B cell (primary cell): ENCODE measurements around the gene TMEM138. TPM values are rescaled to one million over a fixed set of nuclear protein-coding genes. Genes with fewer than 3 reads are reported as not detected.

Experiments
- ATAC-seq: fragments of 200-7000 bp; cut with Tn5 transposase; one replicate; pipeline ENCODE4 v1.10.0; 2021; ENCODE audit warnings: low read depth, mild to moderate bottlenecking, moderate number of reproducible peaks, moderate library complexity
- CTCF ChIA-PET: fragments of 350-600 bp; sonication (Branson Sonifier 250); formaldehyde crosslinking; loops from one replicate; lab custom pipeline; 2021; ENCODE audit warnings: antibody characterized with exemption, inconsistent platforms; lab: Charles Lee
- POLR2A ChIA-PET: fragments of 350-600 bp; sonication (Branson Sonifier 250); formaldehyde crosslinking; loops from one replicate; lab custom pipeline; 2021; ENCODE audit warnings: antibody characterized with exemption; lab: Charles Lee
- DNase-seq: peaks from one replicate; pipeline ENCODE4 v3.0.0; 2013
- H2AFZ ChIP-seq: 2 replicates; pipeline ENCODE4 v1.6.1; 2012; ENCODE audit warnings: mild to moderate bottlenecking, low read depth, low read length; ENCODE audit not compliant: insufficient read depth, poor library complexity, severe bottlenecking
- H3K27ac ChIP-seq, 2 donors: 1 replicate in 1 of 2; 2 replicates in 1 of 2; pipeline ENCODE4 v1.5.1; 2012 to 2013; ENCODE audit warnings: low read length in 2 of 2, mild to moderate bottlenecking in 2 of 2, moderate library complexity in 1 of 2
- H3K27me3 ChIP-seq, 4 experiments: fragments of 200-600 bp in 1 of 4; sonication (generic) in 1 of 4; replicated peaks in 1 of 4; 1 replicate in 2 of 4; 2 replicates in 2 of 4; pipeline versions ENCODE4 v1.6.1 to v1.7.0; 2013 to 2016; ENCODE audit warnings: low read length in 3 of 4, mild to moderate bottlenecking in 2 of 4, mixed read lengths in 1 of 4, moderate library complexity in 1 of 4; ENCODE audit not compliant: insufficient read depth in 4 of 4, control insufficient read depth in 3 of 4; ENCODE audit errors: control extremely low read depth in 1 of 4
- H3K36me3 ChIP-seq, 2 experiments: replicated peaks in 1 of 2; 1 replicate in 1 of 2; 2 replicates in 1 of 2; pipeline versions ENCODE4 v1.6.1 to v1.7.1; 2013; ENCODE audit warnings: low read length in 1 of 2; ENCODE audit not compliant: insufficient read depth in 2 of 2, control insufficient read depth in 1 of 2; ENCODE audit errors: control extremely low read depth in 1 of 2, extremely low read depth in 1 of 2
- H3K4me1 ChIP-seq, 2 donors: fragments of 200-600 bp in 1 of 2; sonication (generic) in 1 of 2; 1 replicate in 1 of 2; 2 replicates in 1 of 2; pipeline versions ENCODE4 v1.5.1 to v1.6.1; 2013 to 2017; ENCODE audit warnings: low read length in 2 of 2; ENCODE audit not compliant: control insufficient read depth in 2 of 2, insufficient read depth in 2 of 2
- H3K4me2 ChIP-seq: replicated peaks from 2 replicates; pipeline ENCODE3; 2012; ENCODE audit warnings: mild to moderate bottlenecking, low read depth, low read length; ENCODE audit not compliant: poor library complexity, severe bottlenecking
- H3K4me3 ChIP-seq, 5 experiments: fragments of 200-600 bp in 1 of 5; sonication (generic) in 1 of 5; 1 replicate in 3 of 5; 2 replicates in 2 of 5; pipeline versions ENCODE4 v1.5.1 to v1.7.0; 2011 to 2016; ENCODE audit warnings: low read length in 4 of 5, mild to moderate bottlenecking in 4 of 5, low read depth in 2 of 5, control low read depth in 1 of 5, moderate library complexity in 1 of 5; ENCODE audit not compliant: insufficient read depth in 1 of 5; ENCODE audit errors: control extremely low read depth in 1 of 5, extremely low read depth in 1 of 5
- H3K79me2 ChIP-seq: fragments of 200-600 bp; sonication (generic); one replicate; pipeline ENCODE4 v1.6.0; 2016; ENCODE audit warnings: low read length; ENCODE audit not compliant: control insufficient read depth, insufficient read depth
- H3K9ac ChIP-seq: fragments of 200-600 bp; sonication (generic); 2 replicates; pipeline ENCODE4 v1.6.1; 2017; ENCODE audit warnings: mild to moderate bottlenecking, low read length, moderate library complexity
- H3K9me3 ChIP-seq, 3 donors: one replicate each; pipeline versions ENCODE4 v1.6.1 to v1.7.1; 2013; ENCODE audit warnings: low read length in 2 of 3; ENCODE audit not compliant: control insufficient read depth in 2 of 3, insufficient read depth in 1 of 3; ENCODE audit errors: control extremely low read depth in 1 of 3
- H4K20me1 ChIP-seq: 2 replicates; pipeline ENCODE4 v1.6.0; 2012; ENCODE audit warnings: mild to moderate bottlenecking, low read length; ENCODE audit not compliant: insufficient read depth, control insufficient read depth, poor library complexity, severe bottlenecking
- H3K27ac Mint-ChIP-seq: one replicate; pipeline ENCODE4 v1.8.0; 2021; ENCODE audit warnings: mixed read lengths
- H3K27me3 Mint-ChIP-seq: one replicate; pipeline ENCODE4 v1.8.0; 2021; ENCODE audit warnings: mixed read lengths
- H3K4me1 Mint-ChIP-seq: one replicate; pipeline ENCODE4 v1.8.0; 2021; ENCODE audit warnings: mixed read lengths
- H3K4me3 Mint-ChIP-seq: one replicate; pipeline ENCODE4 v1.8.0; 2021; ENCODE audit warnings: mixed read lengths
- H3K9me3 Mint-ChIP-seq: one replicate; pipeline ENCODE4 v1.8.0; 2022; ENCODE audit warnings: mixed read lengths; ENCODE audit not compliant: insufficient read depth
- EZH2 ChIP-seq: IDR thresholded peaks from 2 replicates; pipeline ENCODE4 v1.6.1; 2012; ENCODE audit warnings: borderline replicate concordance, low read depth, mild to moderate bottlenecking, moderate library complexity, low read length; ENCODE audit not compliant: insufficient read depth, poor library complexity, severe bottlenecking
- WGBS: methylation state at CpG from one replicate; pipeline ENCODE4 v1.1.5; 2013; ENCODE audit warnings: missing lambda C conversion rate; ENCODE audit not compliant: insufficient coverage; 5-methylcytosine and 5-hydroxymethylcytosine counted together
- intact Hi-C: fragments of 100-400 bp; cut with micrococcal nuclease; formaldehyde crosslinking; loops from one replicate; pipeline ENCODE4 v1.10.0; 2022
- polyA plus RNA-seq: library from polyadenylated mRNA; depleted of rRNA; stranded (reverse); fragments of >200 nt; gene quantifications from 2 replicates; pipeline ENCODE4 v1.2.3, GENCODE V29; 2012
- total RNA-seq, 2 donors: library from RNA; stranded (reverse); fragments of 120-200 nt in 1 of 2; gene quantifications; 1 replicate in 1 of 2; 2 replicates in 1 of 2; pipeline versions ENCODE4 v1.2.3 to v1.2.4, GENCODE V29; 2013 to 2022
- TF ChIP-seq, protein P1 (sequence below): fragments of 200-600 bp; IDR thresholded peaks from one replicate; pipeline ENCODE4 v1.8.0; 2022; ENCODE audit warnings: antibody characterized with exemption, mild to moderate bottlenecking

Gene TMEM138
- total and polyA plus RNA-seq, 2 donors (not counting 1 experiment from before 2014, with no cell fraction given) = 66.6 to 84.3 TPM

DNA sequence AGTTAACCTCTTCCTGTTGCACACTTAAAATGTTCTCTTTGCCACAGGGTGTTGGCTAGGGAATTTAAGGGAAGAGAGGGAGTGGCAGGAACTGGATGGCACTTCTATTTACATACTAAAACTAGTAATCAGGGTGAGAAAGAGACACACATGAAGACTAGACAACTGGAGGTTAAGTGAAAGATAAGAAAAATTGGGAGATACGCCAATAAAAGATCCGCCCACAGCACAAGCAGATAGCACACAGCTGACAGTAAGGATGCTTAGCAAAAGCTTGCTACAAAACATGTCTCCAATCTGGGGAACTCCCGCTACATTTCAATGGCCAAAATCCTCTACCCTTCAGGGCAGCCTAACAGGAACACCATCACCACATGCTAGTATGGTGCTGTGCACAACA, 54.8 kb downstream of the TMEM138 start:
- no peaks in the 10 kb centered on the region for H3K27me3 Mint-ChIP-seq
- Histone ChIP-seq H3K27ac (no peak overlapping the region), H3K79me2 (peaks cover 62% of the 10 kb centered on the region), H3K4me3 (no peak overlapping the region), H3K9me3 (no peaks in the 10 kb centered on the region), H3K4me1 (no peaks in the 10 kb centered on the region), H3K4me2 (no peak overlapping the region), H4K20me1 (peaks cover 66% of the 10 kb centered on the region), H3K9ac (no peak overlapping the region), H2AFZ (no peak overlapping the region), H3K36me3 (peaks cover 8 to 96% of the 10 kb centered on the region in 2 experiments), H3K27me3 (no peaks in the 10 kb centered on the region)
- no peaks in the 10 kb centered on the region for H3K9me3 Mint-ChIP-seq
- ChIA-PET CTCF (interaction anchor here (1.2 to 2.3 kb wide), 2 partner anchors 19 to 586 kb away, joined by 4 to 8 read pairs; no protein-coding TSS in a partner anchor), POLR2A (no interaction called here)
- no peak overlapping the region for H3K4me3 Mint-ChIP-seq
- H3K4me1 Mint-ChIP-seq = peaks cover 9% of the 10 kb centered on the region
- WGBS = 100% methylated on average over 3 of the region's 3 CpGs
- TF ChIP-seq, protein P1, sequence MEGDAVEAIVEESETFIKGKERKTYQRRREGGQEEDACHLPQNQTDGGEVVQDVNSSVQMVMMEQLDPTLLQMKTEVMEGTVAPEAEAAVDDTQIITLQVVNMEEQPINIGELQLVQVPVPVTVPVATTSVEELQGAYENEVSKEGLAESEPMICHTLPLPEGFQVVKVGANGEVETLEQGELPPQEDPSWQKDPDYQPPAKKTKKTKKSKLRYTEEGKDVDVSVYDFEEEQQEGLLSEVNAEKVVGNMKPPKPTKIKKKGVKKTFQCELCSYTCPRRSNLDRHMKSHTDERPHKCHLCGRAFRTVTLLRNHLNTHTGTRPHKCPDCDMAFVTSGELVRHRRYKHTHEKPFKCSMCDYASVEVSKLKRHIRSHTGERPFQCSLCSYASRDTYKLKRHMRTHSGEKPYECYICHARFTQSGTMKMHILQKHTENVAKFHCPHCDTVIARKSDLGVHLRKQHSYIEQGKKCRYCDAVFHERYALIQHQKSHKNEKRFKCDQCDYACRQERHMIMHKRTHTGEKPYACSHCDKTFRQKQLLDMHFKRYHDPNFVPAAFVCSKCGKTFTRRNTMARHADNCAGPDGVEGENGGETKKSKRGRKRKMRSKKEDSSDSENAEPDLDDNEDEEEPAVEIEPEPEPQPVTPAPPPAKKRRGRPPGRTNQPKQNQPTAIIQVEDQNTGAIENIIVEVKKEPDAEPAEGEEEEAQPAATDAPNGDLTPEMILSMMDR = no peak
- TF ChIP-seq EZH2 = no peak
- no peak overlapping the region for H3K27ac Mint-ChIP-seq
- ATAC-seq (no peak), DNase-seq (no peak)
- intact Hi-C loops = no loop called here

DNA sequence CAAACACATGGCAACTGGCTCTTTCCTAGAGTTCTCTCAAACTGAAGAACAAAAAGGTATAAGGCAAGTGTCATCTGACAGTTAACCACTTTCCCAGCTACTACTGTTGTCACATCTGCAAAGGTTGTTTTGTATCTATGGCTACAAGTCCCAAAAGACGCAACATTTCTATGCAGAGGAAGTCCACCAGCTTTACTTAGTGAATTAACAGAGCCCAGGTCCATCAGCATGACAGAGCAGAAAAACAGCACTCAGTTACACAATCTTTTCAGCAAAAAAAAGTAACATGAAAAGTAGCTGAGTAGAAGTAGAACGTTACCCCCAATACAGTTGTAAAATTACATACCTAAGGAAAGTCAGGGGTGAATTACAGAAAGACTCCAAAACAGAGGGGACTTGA, 55.5 kb downstream of the TMEM138 start:
- Histone ChIP-seq H3K4me3 (no peak overlapping the region), H3K4me1 (no peaks in the 10 kb centered on the region), H3K9me3 (no peaks in the 10 kb centered on the region), H3K36me3 (peaks cover 8 to 92% of the 10 kb centered on the region in 2 experiments), H3K27ac (no peak overlapping the region), H2AFZ (no peak overlapping the region), H4K20me1 (peaks cover 66% of the 10 kb centered on the region), H3K79me2 (peaks cover 69% of the 10 kb centered on the region), H3K27me3 (no peaks in the 10 kb centered on the region), H3K4me2 (no peak overlapping the region), H3K9ac (no peak overlapping the region)
- CTCF ChIA-PET = interaction anchor here (1.2 to 2.3 kb wide), 2 partner anchors 18 to 587 kb away, joined by 4 to 8 read pairs; no protein-coding TSS in a partner anchor
- TF ChIP-seq EZH2 = no peak
- TF ChIP-seq, protein P1 = no peak
- intact Hi-C loops = no loop called here
- POLR2A ChIA-PET = no interaction called here
- Mint-ChIP-seq H3K27ac (no peak overlapping the region), H3K27me3 (no peaks in the 10 kb centered on the region), H3K4me1 (peaks cover 9% of the 10 kb centered on the region), H3K4me3 (no peak overlapping the region), H3K9me3 (no peaks in the 10 kb centered on the region)
- no CpG with 5 or more reads among the region's 2 CpGs for WGBS
- no peak for ATAC-seq
- DNase-seq = no peak
